GM12878 (cell line): ENCODE results near the gene GID8. TPM values are rescaled to one million over a fixed set of nuclear protein-coding genes. Genes with fewer than 3 reads are reported as not detected.

Experiments used
- BCLAF1 ChIP-seq: fragments of 450-650 bp; IDR thresholded peaks from 2 replicates; pipeline ENCODE4 v1.6.1; 2017; ENCODE audit warnings: antibody characterized with exemption, mild to moderate bottlenecking, moderate library complexity
- BMI1 ChIP-seq: fragments of 450-650 bp; IDR thresholded peaks from 2 replicates; pipeline ENCODE4 v1.6.1; 2016; ENCODE audit warnings: mild to moderate bottlenecking, moderate library complexity, borderline replicate concordance
- CBFB ChIP-seq: IDR thresholded peaks from 2 replicates; pipeline ENCODE4 v1.6.1; 2016; ENCODE audit warnings: antibody characterized with exemption, low read depth
- CBX5 ChIP-seq: sonication (generic); IDR thresholded peaks from 2 replicates; pipeline ENCODE4 v1.6.1; 2016; ENCODE audit warnings: low read depth, moderate library complexity, mild to moderate bottlenecking, inconsistent platforms
- CEBPZ ChIP-seq: fragments of 150-350 bp; IDR thresholded peaks from 2 replicates; pipeline ENCODE4 v1.6.1; 2016; ENCODE audit warnings: low read depth, low read length
- ESRRA ChIP-seq: IDR thresholded peaks from 2 replicates; pipeline ENCODE4 v1.6.1; 2012; ENCODE audit warnings: mild to moderate bottlenecking, low read length, improper control_type of control experiment
- GABPA ChIP-seq: IDR thresholded peaks from 2 replicates; pipeline ENCODE4 v1.6.1; 2014; ENCODE audit warnings: antibody characterized with exemption, low read depth, mild to moderate bottlenecking, inconsistent platforms
- JUNB ChIP-seq: IDR thresholded peaks from 2 replicates; pipeline ENCODE4 v1.6.1; 2016; ENCODE audit warnings: antibody characterized with exemption, mild to moderate bottlenecking
- NFYA ChIP-seq: IDR thresholded peaks from 2 replicates; pipeline ENCODE4 v1.6.1; 2011; ENCODE audit warnings: low read depth, mild to moderate bottlenecking, low read length, improper control_type of control experiment, borderline replicate concordance
- PML ChIP-seq: IDR thresholded peaks from 2 replicates; pipeline ENCODE4 v1.6.1; 2012; ENCODE audit warnings: low read length, inconsistent platforms
- RELA ChIP-seq: fragments of 450-650 bp; IDR thresholded peaks from 2 replicates; pipeline ENCODE4 v1.8.0; 2014; ENCODE audit warnings: borderline replicate concordance; ENCODE audit not compliant: partially characterized antibody
- RELB ChIP-seq: fragments of 450-650 bp; IDR thresholded peaks from 2 replicates; pipeline ENCODE4 v1.6.1; 2017; ENCODE audit warnings: low read depth, mild to moderate bottlenecking, moderate library complexity
- TARDBP ChIP-seq: IDR thresholded peaks from 2 replicates; pipeline ENCODE4 v1.6.1; 2016; ENCODE audit warnings: borderline replicate concordance
- ZNF622 ChIP-seq: fragments of 450-650 bp; IDR thresholded peaks from 2 replicates; pipeline ENCODE4 v1.6.1; 2017; ENCODE audit warnings: mild to moderate bottlenecking, inconsistent platforms
- ZZZ3 ChIP-seq: IDR thresholded peaks from 2 replicates; pipeline ENCODE4 v1.6.1; 2011; ENCODE audit warnings: low read depth; ENCODE audit not compliant: control insufficient read depth, insufficient read length
- polyA plus RNA-seq, 11 experiments: library from polyadenylated mRNA; depleted of rRNA in 4 of 11; unstranded in 6 of 11; stranded (reverse) in 5 of 11; fragments of >200 nt; fragmentation: Nextera tagmentation in 4 of 11; fragmentation: Illumina TruSeq in 1 of 11; extraction: Ambion mirVana in 4 of 11; extraction: Trizol in 1 of 11; gene quantifications; 1 replicate in 1 of 11; 2 replicates in 10 of 11; pipeline versions ENCODE4 v1.2.1 to v1.2.3, GENCODE V29; 2011 to 2016; ENCODE audit warnings: inconsistent platforms in 2 of 11, missing spikeins in 2 of 11, low read depth in 1 of 11
- total RNA-seq, 4 experiments: library from RNA; depleted of rRNA in 3 of 4; stranded (reverse); fragments of >200 nt in 3 of 4; fragmentation: Illumina TruSeq in 1 of 4; extraction: Trizol in 1 of 4; gene quantifications; 2 replicates each; pipeline versions ENCODE4 v1.2.1 to v1.2.3, GENCODE V29; 2013 to 2021
- TF ChIP-seq, protein P1 (sequence below): IDR thresholded peaks from 2 replicates; pipeline ENCODE4 v1.6.1; 2011; ENCODE audit warnings: borderline replicate concordance, low read depth, mild to moderate bottlenecking, moderate library complexity, low read length; ENCODE audit not compliant: insufficient read depth, poor library complexity, severe bottlenecking
- TF ChIP-seq, protein P2 (sequence below): fragments of 450-650 bp; formaldehyde crosslinking; IDR thresholded peaks from 2 replicates; pipeline ENCODE4 v1.4.0; 2022; ENCODE audit warnings: mild to moderate bottlenecking, moderate library complexity

Gene GID8
- total and polyA plus RNA-seq, 10 of the 15 experiments (the other 5 are each of a cell fraction or from before 2014, with no cell fraction given) = 12.0 to 33.8 (median 22.2) TPM

GRCh38 chr20:62925420-62926228 lies 12.3 kb upstream of the GID8 start (continued):
- TF ChIP-seq, protein P1, sequence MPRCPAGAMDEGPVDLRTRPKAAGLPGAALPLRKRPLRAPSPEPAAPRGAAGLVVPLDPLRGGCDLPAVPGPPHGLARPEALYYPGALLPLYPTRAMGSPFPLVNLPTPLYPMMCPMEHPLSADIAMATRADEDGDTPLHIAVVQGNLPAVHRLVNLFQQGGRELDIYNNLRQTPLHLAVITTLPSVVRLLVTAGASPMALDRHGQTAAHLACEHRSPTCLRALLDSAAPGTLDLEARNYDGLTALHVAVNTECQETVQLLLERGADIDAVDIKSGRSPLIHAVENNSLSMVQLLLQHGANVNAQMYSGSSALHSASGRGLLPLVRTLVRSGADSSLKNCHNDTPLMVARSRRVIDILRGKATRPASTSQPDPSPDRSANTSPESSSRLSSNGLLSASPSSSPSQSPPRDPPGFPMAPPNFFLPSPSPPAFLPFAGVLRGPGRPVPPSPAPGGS = no peak
- TF ChIP-seq CBFB (no peak), ESRRA (no peak), RELA (peak; percentile 9), BCLAF1 (no peak), GABPA (no peak), ZZZ3 (no peak), TARDBP (no peak), CBX5 (no peak), ZNF622 (no peak), CEBPZ (no peak), JUNB (no peak), RELB (no peak), PML (no peak), NFYA (no peak), BMI1 (no peak)
- TF ChIP-seq, protein P2, sequence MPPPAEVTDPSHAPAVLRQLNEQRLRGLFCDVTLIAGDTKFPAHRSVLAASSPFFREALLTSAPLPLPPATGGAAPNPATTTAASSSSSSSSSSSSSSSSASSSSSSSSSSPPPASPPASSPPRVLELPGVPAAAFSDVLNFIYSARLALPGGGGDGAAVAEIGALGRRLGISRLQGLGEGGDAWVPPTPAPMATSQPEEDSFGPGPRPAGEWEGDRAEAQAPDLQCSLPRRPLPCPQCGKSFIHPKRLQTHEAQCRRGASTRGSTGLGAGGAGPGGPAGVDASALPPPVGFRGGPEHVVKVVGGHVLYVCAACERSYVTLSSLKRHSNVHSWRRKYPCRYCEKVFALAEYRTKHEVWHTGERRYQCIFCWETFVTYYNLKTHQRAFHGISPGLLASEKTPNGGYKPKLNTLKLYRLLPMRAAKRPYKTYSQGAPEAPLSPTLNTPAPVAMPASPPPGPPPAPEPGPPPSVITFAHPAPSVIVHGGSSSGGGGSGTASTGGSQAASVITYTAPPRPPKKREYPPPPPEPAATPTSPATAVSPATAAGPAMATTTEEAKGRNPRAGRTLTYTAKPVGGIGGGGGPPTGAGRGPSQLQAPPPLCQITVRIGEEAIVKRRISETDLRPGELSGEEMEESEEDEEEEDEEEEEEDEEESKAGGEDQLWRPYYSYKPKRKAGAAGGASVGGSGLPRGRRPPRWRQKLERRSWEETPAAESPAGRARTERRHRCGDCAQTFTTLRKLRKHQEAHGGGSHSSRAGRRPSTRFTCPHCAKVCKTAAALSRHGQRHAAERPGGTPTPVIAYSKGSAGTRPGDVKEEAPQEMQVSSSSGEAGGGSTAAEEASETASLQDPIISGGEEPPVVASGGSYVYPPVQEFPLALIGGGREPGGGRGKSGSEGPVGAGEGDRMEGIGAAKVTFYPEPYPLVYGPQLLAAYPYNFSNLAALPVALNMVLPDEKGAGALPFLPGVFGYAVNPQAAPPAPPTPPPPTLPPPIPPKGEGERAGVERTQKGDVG (CRISPR knock-in tag) = no peak
